K562 (cell line): ENCODE data around the gene PLCL2. TPM values are rescaled to one million over a fixed set of nuclear protein-coding genes. Genes with fewer than 3 reads are reported as not detected.

ENCODE experiments used
- ATF3 ChIP-seq, 2 experiments: fragments of 450-650 bp in 1 of 2; sonication (generic) in 1 of 2; formaldehyde crosslinking in 1 of 2; IDR thresholded peaks in 1 of 2; conservative IDR thresholded peaks in 1 of 2; 2 replicates each; pipeline versions ENCODE4 v1.6.1 to v1.8.1; 2016 to 2023; ENCODE audit warnings: mild to moderate bottlenecking in 2 of 2, moderate library complexity in 2 of 2, inconsistent platforms in 1 of 2, missing genetic modification reagents in 1 of 2
- BRD4 ChIP-seq: fragments of 200-600 bp; sonication (generic); IDR thresholded peaks from 2 replicates; pipeline ENCODE4 v1.6.1; 2017; ENCODE audit warnings: inconsistent platforms
- CEBPG ChIP-seq, 3 experiments: fragments of 200-800 bp in 1 of 3; sonication (Bioruptor generic) in 1 of 3; sonication (generic) in 1 of 3; formaldehyde crosslinking in 1 of 3; IDR thresholded peaks in 2 of 3; conservative IDR thresholded peaks in 1 of 3; 2 replicates each; pipeline versions ENCODE4 v1.6.1 to v1.8.0; 2016 to 2022; ENCODE audit warnings: missing compliant biosample characterization in 2 of 3, missing genetic modification characterization in 2 of 3, mild to moderate bottlenecking in 1 of 3, missing genetic modification reagents in 1 of 3
- FOXK2 ChIP-seq, 2 experiments: fragments of 450-650 bp; IDR thresholded peaks in 1 of 2; conservative IDR thresholded peaks in 1 of 2; 2 replicates each; pipeline ENCODE4 v1.6.1; 2016; ENCODE audit warnings: low read depth in 2 of 2, mild to moderate bottlenecking in 1 of 2
- HMGN3 ChIP-seq: IDR thresholded peaks from 2 replicates; pipeline ENCODE4 v1.6.1; 2011; ENCODE audit warnings: borderline replicate concordance, low read depth, mild to moderate bottlenecking, mixed read lengths, low read length; ENCODE audit not compliant: insufficient read length; ENCODE audit errors: extremely low read depth
- KAT2B ChIP-seq: IDR thresholded peaks from one replicate; pipeline ENCODE4 v1.6.1; 2012; ENCODE audit warnings: low read depth, mild to moderate bottlenecking, control low read depth, inconsistent platforms, low read length, moderate library complexity
- SFPQ ChIP-seq: fragments of 200-400 bp; formaldehyde crosslinking; IDR thresholded peaks from 2 replicates; pipeline ENCODE4 v1.6.1; 2017; ENCODE audit warnings: mild to moderate bottlenecking, low read depth, low read length, moderate library complexity
- ZNF318 ChIP-seq, 2 experiments: fragments of 450-650 bp; IDR thresholded peaks; 2 replicates each; pipeline ENCODE4 v1.6.1; 2016; ENCODE audit warnings: mild to moderate bottlenecking in 2 of 2, borderline replicate concordance in 1 of 2, low read depth in 1 of 2, moderate library complexity in 1 of 2
- polyA plus RNA-seq, 8 experiments: library from polyadenylated mRNA; depleted of rRNA in 4 of 8; stranded (reverse) in 5 of 8; unstranded in 3 of 8; fragments of >200 nt; fragmentation: Nextera tagmentation in 2 of 8; fragmentation: Illumina TruSeq in 1 of 8; extraction: Ambion mirVana in 2 of 8; extraction: Trizol in 1 of 8; gene quantifications; 2 replicates each; pipeline versions ENCODE4 v1.2.1 to v1.2.3, GENCODE V29; 2011 to 2014; ENCODE audit warnings: inconsistent platforms in 1 of 8, missing spikeins in 1 of 8
- total RNA-seq, 7 experiments: library from RNA; depleted of rRNA in 6 of 7; stranded (reverse); fragments of >200 nt in 6 of 7; fragmentation: Illumina TruSeq in 2 of 7; extraction: Trizol in 2 of 7; gene quantifications; 2 replicates each; pipeline versions ENCODE4 v1.2.1 to v1.2.3, GENCODE V29; 2011 to 2021; ENCODE audit warnings: low replicate concordance in 1 of 7

The PLCL2 gene
- total and polyA plus RNA-seq, 9 of the 15 experiments (the other 6 are each of a cell fraction or from before 2014, with no cell fraction given), result 0.03 to 0.18 (median 0.11) TPM; not detected in 2

GRCh38 chr3:17103579-17103978 is 218.8 kb downstream of the PLCL2 start (continued):
- no peak for TF ChIP-seq ZNF318 (IDR thresholded peaks at IDR 0.05; ENCODE audit: borderline replicate concordance in 1 of 2, low read depth in 1 of 2)
- no peak for TF ChIP-seq KAT2B
- no peak for TF ChIP-seq FOXK2 (conservative IDR thresholded peaks at IDR 0.05 in 1 of 2, IDR thresholded peaks at IDR 0.05 in 1 of 2; ENCODE audit: low read depth in 2 of 2)
- no peak for TF ChIP-seq SFPQ
- 0 out of 2 replicates have a peak, but pooled peaks have one; percentile 10 for TF ChIP-seq ATF3 (IDR thresholded peaks at IDR 0.05)
- no peak for TF ChIP-seq ATF3 (CRISPR knock-in tag; conservative IDR thresholded peaks at IDR 0.05)
- TF ChIP-seq BRD4, result no peak
- TF ChIP-seq CEBPG (CRISPR knock-in tag; IDR thresholded peaks at IDR 0.05), result no peak
- peak in 1 of 2 experiments; percentile 70; a peak in 2 of 4 replicates for TF ChIP-seq CEBPG (tag; conservative IDR thresholded peaks at IDR 0.05 in 1 of 2, IDR thresholded peaks at IDR 0.05 in 1 of 2)
- no peak for TF ChIP-seq HMGN3
